Measurements from ENCODE around the gene SPECC1.

- TF ChIP-seq BHLHE40 (IDR thresholded peaks at IDR 0.05; ENCODE audit: borderline replicate concordance) (no peak), PKNOX1 (IDR thresholded peaks at IDR 0.05) (no peak), SUZ12 (IDR thresholded peaks at IDR 0.05) (no peak), FOXM1 (IDR thresholded peaks at IDR 0.05; ENCODE audit: borderline replicate concordance) (no peak)
Measured at GRCh38 chr17:20189302-20189701, 180.1 kb downstream of the SPECC1 start.

Data from HEK293T (cell line).